DMS79 treated with DMSO at 0.1 percent for 48 hours (cell line): ENCODE results near the gene HMGCLL1.
A peak's percentile ranks its signal among the peaks of the same experiment; 100 is the strongest.

Experiments used
- DNase-seq: peaks from one replicate; lab custom pipeline; 2025; lab: John Stamatoyannopoulos, UW

HMGCLL1 gene

GRCh38 chr6:55578537-55579363, at the start of gene HMGCLL1:
TSS of gene HMGCLL1 (minus strand) at chr6:55579192. CDS start at chr6:55579055, 137 bp downstream.
- DNase-seq, result peak; percentile 62

GRCh38 chr6:55621993-55622392, 43.0 kb upstream of the HMGCLL1 start:
- no peak for DNase-seq

DNA sequence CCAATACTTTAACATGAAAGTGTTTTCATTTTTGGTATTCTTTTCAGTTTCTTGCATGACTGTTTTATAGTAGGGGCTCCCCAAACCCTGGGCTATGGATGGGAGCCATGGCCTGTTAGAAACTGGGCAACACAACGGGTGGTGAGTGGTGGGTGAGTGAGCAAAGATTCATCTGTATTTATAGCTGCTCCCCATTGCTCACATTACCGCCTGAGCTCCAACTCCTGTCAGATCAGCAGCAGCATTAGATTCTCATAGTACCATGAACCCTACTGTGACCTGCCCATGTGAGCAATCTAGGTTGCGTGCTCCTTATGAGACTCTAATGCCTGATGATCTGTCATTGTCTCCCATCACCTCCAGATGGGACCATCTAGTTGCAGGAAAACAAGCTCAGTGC, 42.3 kb upstream of the HMGCLL1 start:
- no peak for DNase-seq

GRCh38 chr6:55617272-55617671, 38.3 kb upstream of the HMGCLL1 start:
- DNase-seq, result no peak

DNA sequence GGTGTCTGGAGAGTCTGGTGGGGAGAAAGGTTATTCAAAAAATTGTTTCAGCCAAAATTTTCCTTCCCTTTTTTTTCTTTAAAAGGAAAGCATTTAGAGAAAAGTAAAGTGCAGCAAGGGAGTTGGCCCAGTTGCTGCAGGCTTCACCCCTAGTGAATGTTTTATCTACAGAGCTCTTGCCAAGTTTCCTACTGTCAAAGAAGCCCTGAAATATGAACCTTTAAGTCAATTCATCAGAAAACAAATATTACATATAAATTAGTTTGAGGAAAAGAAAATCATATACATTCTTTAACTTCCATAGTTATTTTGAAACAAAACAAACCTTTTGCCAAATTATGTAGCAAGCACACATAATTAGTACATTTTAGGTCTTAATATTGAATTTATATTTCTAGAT, 25.0 kb upstream of the HMGCLL1 start:
- DNase-seq, result no peak

GRCh38 chr6:55601120-55601519, 22.1 kb upstream of the HMGCLL1 start:
- DNase-seq, result no peak

DNA sequence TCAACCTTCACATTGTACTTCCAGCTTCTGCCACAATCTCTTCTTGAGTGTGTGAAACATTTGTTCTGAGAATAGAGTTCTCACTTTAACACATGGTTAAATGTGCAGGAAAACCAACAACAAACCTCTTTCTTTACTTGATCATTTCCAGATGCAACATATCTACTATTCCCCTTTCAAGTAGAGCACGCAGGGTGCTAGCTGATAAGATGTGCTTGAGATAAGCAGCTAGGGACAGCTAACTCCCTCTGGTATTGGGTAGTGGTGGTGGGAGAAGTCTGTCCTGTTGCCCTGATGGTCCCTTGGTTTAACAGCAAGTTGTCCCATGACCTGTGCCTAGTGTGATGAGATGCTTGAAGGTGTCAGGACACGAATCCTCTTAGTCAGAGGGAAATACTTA, 15.4 kb upstream of the HMGCLL1 start:
- no peak for DNase-seq

DNA sequence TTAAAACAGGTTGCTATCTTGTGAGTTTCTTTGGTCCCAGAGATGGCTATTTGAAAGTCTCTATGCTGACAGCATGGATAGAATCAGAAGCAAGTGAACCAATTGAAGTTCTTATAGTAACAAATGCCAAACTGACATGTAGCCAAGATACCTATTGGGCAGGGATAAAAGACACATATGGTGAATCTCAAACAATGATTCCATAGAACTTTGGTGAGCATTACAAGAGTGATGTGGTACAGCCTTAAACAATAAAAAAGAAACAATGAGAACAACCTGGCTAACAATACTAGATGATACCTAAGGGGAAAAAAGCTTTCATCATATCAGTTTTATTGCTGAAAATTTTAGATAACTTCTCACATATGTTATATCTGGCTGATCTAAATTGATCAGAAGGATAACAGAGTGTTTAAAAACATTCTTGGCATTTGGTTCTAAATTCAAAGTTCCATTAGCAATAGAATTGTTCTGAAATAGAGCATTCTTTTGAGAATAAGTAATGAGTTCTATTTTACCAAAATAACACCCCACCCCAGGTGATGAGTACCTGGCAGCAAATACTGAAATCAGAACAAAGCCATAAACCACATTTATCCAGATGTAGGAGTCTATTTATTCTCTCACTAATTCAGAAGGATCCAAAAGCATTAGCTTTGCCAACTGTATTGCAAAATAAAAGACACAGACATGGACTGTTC, 5.8 kb upstream of the HMGCLL1 start:
- DNase-seq, result no peak

DNA sequence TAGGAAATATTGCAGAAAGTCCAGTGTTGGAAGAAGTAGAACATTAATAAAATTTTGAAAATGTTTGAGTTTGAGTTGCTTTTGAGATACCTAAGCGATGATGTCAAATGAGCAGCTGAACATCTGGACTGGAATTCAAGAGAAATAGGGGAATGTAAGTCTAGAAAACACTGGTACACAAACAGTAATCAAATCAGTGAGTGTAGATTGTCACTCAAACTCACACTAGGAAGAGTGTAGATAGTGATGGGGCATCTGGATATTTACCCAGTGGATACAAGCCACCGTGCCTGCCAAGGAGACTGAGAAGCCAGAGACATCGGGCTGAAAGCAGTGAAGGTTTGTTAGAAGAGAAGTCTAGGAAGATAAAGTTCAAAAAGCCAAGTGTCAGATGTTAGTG, 2.2 kb downstream of the HMGCLL1 start:
- DNase-seq, result no peak

DNA sequence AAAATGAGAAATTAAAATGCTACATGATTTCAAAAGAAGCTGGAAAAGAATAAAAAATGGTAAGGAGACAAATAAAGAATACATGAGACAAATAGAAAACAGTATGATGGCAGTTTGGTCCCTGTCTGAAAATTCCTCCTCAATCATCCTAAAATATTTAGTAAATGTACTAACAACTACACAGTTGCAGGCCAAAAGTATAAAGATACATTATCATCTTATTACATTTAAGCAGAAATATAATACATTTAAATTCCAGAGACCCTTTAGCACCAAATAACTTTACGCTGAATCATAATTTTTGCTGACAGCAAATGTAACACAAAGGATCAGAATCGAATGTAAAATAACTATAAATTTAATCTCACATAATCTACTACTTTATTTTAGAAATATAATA, 4.4 kb downstream of the HMGCLL1 start:
- DNase-seq, result no peak

- peak; percentile 73 for DNase-seq
Measured at GRCh38 chr6:55569638-55570037, 9.4 kb downstream of the HMGCLL1 start.

DNA sequence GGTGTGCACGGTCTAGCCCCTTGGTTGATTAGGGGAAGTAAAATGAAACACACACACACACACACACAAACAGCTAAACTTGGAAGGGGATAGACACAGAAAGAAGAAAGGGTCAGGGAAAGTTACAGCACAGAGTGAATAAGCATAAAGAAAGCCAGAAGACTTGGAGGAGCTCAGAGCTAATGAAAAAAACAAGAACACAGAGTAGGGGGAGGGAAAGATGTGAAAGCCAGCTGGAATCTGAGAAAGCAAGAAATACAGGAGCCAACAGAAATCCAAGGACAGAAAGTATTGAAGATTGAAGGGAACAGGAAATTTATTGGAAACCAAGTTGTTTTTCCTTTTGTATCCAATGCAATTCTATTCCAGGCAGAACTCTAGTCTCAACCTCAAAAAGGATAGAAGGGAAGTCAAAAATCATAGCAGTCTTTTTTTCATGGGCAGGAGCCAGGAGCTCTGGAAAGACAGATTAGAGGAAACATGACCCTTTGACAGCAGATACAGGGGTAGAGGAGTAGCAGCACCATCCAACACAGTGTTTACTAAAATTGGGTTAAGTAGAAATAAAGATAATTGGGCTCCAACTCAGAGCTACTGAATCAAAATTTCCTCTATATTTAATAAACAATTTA, 10.1 kb downstream of the HMGCLL1 start:
- DNase-seq, result no peak

DNA sequence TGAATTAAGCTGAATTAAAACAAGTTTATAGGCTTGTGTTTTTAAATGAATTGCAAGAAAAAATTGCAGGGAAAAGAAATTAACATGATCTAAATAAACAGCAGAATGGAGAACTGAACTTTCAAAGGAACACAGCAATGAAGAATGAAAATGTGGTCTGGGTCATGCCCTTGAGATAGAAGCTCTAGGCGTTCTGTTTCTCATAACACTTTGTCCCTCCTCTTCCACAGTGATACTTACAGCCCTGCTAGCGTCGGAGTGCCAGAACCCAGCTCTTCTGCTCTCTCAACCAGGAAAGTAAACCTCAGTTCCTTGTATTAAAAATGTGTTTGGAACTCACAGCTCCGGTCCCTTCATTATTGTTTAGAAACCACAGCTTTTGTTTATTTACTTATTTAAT, 11.4 kb downstream of the HMGCLL1 start:
- no peak for DNase-seq

GRCh38 chr6:55566036-55566710, 12.8 kb downstream of the HMGCLL1 start:
- no peak for DNase-seq

GRCh38 chr6:55562318-55562717, 16.7 kb downstream of the HMGCLL1 start:
- no peak for DNase-seq

DNA sequence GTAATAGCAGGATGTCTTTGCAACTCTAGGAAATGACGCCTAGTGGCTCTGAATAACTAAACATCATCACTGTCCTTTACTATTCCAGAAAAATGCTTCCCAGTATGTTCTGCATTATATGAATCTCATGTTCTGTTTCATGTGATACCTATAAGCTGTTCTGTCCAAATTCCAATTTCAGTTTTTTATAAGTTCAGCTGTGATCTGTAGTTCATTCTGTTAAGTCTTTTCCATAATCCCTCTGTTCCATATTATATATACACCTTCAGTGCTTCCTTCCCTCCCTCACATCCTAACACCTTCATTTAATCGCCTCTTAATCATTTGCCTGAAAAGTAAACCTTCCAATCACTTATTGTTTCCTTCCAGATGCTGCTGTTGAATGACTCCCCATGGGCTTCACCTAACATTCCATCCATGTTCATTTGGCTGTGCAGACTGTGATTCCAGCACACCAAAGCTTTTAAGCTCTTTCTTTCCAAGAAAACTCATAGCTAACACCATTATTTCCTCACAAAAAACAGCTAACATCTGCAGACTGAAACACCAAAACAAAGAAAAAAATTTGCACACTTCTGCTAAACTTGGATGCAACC, 18.6 kb downstream of the HMGCLL1 start:
- DNase-seq, result no peak

- no peak for DNase-seq
Measured at GRCh38 chr6:55557146-55557545, 21.8 kb downstream of the HMGCLL1 start.

DNA sequence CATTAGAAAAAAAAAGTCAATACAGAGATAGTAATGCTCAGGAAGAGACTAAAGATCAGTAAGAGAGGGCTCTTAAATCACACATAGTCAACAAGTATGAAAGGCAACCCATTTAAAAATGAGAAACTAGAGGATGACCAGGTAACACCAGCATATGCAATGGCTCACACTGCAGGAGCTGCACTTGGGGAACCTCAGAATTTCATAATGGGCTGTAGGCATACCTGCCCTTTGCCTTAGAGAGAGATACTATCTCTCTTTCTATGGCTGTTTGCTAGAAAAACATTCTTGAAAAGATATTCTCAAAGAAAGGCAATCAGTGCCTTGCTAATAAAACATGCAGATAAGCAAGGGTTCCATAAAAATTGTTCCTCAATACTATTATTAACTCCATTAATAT, 33.2 kb downstream of the HMGCLL1 start:
- DNase-seq, result no peak

GRCh38 chr6:55543633-55544309, 35.2 kb downstream of the HMGCLL1 start:
- DNase-seq, result no peak

DNA sequence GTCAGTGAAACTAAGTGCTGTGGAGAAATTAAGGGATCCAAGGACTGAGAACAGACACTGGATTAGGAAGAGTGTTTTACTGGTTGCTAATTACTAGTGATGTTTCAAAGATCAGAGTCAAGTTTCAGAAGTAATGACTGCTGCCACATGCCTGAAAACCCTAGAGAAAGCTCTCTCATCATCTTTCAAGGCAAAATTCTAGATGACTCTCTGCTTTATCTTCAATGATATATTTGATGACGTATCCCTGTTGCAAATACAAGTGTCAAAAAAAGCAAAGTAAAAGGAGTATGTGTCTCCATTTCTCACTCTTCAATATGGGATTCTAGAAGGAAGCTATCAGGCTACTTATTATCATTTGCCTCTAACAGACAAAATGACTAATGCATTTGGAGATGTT, 38.0 kb downstream of the HMGCLL1 start:
- no peak for DNase-seq

GRCh38 chr6:55536391-55536956, 42.5 kb downstream of the HMGCLL1 start:
- no peak for DNase-seq
